Measurements from ENCODE around the gene LGALS7.

The LGALS7 gene

GRCh38 chr19:38721979-38722773 lies 51.1 kb downstream of the LGALS7 start:
- H3K27ac Mint-ChIP-seq = no peak overlapping the region
- no peak for ATAC-seq
- H3K4me3 Mint-ChIP-seq = no peak overlapping the region
- H3K27me3 Mint-ChIP-seq = no peaks in the 10 kb centered on the region
- H3K36me3 Mint-ChIP-seq = peaks cover 58% of the 10 kb centered on the region
- H3K9me3 Mint-ChIP-seq = no peaks in the 10 kb centered on the region
- H3K4me1 Mint-ChIP-seq = peaks cover 10% of the 10 kb centered on the region

GRCh38 chr19:38721496-38721895 lies 51.8 kb downstream of the LGALS7 start:
- Mint-ChIP-seq H3K27ac (peak overlapping the region; percentile 62), H3K4me1 (peaks cover 10% of the 10 kb centered on the region), H3K4me3 (no peak overlapping the region), H3K9me3 (no peaks in the 10 kb centered on the region), H3K27me3 (no peaks in the 10 kb centered on the region), H3K36me3 (peaks cover 55% of the 10 kb centered on the region)
- no peak for ATAC-seq

All from stimulated activated memory B cell treated with anti-CD40 and anti-IgM and Interleukin-4, amounts not matched to agents 10 μg/mL and 1 μg/mL and 100 μg/mL, for 72 hours (primary cell).